Measurements from ENCODE around the gene LRP1B. TPM values are rescaled to one million over a fixed set of nuclear protein-coding genes. Genes with fewer than 3 reads are reported as not detected.
A peak's percentile ranks its signal among the peaks of the same experiment; 100 is the strongest.

The LRP1B gene
- total RNA-seq, 1 experiment from 2014 or later, result 0.21 TPM

DNA sequence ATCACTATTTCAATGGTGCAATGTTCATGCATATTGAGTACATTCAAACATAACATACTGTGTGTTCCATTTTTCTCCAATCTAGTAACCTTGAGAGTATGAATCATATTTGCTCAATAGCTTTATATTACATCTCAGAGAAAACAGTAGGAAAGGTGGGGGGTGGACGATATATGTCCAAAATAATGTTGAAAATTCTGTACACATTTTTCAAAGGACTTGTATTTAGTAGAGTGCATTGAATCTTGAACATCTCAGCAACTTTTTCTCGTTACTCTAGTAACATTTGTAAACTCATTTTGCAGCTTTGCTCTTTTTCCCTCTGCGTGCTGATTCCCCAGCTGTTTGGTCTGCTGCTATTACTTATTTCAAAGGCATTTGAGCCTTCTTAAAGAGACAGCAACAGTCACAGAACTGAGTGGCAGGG lies 1487.0 kb downstream of the LRP1B start:
- Mint-ChIP-seq H3K36me3 (ENCODE audit: insufficient read depth, unreplicated experiment) (peaks cover 5% of the 10 kb centered on the region), H3K4me1 (ENCODE audit: low read depth, unreplicated experiment) (peaks cover 33% of the 10 kb centered on the region), H3K9me3 (ENCODE audit: low read depth, unreplicated experiment) (no peaks in the 10 kb centered on the region), H3K27ac (ENCODE audit: unreplicated experiment) (peak overlapping the region; percentile 81), H3K4me3 (ENCODE audit: low read depth, unreplicated experiment) (peak overlapping the region; percentile 40), H3K27me3 (ENCODE audit: unreplicated experiment) (no peaks in the 10 kb centered on the region)
- intact Hi-C loops (cut with micrococcal nuclease; ENCODE audit: unreplicated experiment), result no loop called here
- BruUV-seq (replicated peaks), result no TSS peak
- CTCF ChIA-PET, result interaction anchor here (0.7 to 1.1 kb wide), 2 partner anchors 13 to 48 kb away, joined by 3 to 5 read pairs; no protein-coding TSS in a partner anchor
- no peak for TF ChIP-seq CTCF (IDR thresholded peaks at IDR 0.05; ENCODE audit: unreplicated experiment)
- no peak for DNase-seq

DNA sequence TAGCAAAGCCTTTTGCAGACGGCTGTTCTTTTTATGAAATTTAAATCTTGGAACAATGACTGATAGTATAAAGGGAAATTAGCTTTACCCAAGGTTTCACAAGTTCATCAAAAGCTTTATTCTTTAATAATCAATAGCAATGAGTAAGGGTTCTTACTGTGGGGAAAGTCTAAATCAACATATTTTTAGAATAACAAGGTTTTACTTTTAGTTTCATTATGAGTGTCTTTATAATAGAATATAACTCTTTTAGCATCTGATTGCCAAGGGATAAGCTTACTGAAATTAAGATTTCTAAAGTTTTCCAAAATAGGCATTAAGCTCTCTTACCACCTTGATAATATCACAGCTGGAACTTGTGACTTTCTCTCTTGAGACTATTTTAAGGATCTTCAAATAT lies 1489.7 kb downstream of the LRP1B start:
- CTCF ChIA-PET, result no interaction called here
- Mint-ChIP-seq H3K4me1 (ENCODE audit: low read depth, unreplicated experiment) (peaks cover 22% of the 10 kb centered on the region), H3K4me3 (ENCODE audit: low read depth, unreplicated experiment) (no peak overlapping the region), H3K27me3 (ENCODE audit: unreplicated experiment) (no peaks in the 10 kb centered on the region), H3K27ac (ENCODE audit: unreplicated experiment) (peak overlapping the region; percentile 52), H3K9me3 (ENCODE audit: low read depth, unreplicated experiment) (peaks cover 2% of the 10 kb centered on the region), H3K36me3 (ENCODE audit: insufficient read depth, unreplicated experiment) (no peaks in the 10 kb centered on the region)
- no peak for TF ChIP-seq CTCF (IDR thresholded peaks at IDR 0.05; ENCODE audit: unreplicated experiment)
- BruUV-seq (replicated peaks), result no TSS peak
- intact Hi-C loops (cut with micrococcal nuclease; ENCODE audit: unreplicated experiment), result no loop called here
- no peak for DNase-seq

GRCh38 chr2:140639628-140640027 lies 1491.2 kb downstream of the LRP1B start:
- Mint-ChIP-seq H3K9me3 (ENCODE audit: low read depth, unreplicated experiment) (peaks cover 2% of the 10 kb centered on the region), H3K4me3 (ENCODE audit: low read depth, unreplicated experiment) (no peak overlapping the region), H3K36me3 (ENCODE audit: insufficient read depth, unreplicated experiment) (no peaks in the 10 kb centered on the region), H3K27ac (ENCODE audit: unreplicated experiment) (no peak overlapping the region), H3K27me3 (ENCODE audit: unreplicated experiment) (no peaks in the 10 kb centered on the region), H3K4me1 (ENCODE audit: low read depth, unreplicated experiment) (peaks cover 15% of the 10 kb centered on the region)
- CTCF ChIA-PET, result no interaction called here
- intact Hi-C loops (cut with micrococcal nuclease; ENCODE audit: unreplicated experiment), result no loop called here
- TF ChIP-seq CTCF (IDR thresholded peaks at IDR 0.05; ENCODE audit: unreplicated experiment), result no peak
- DNase-seq, result no peak
- BruUV-seq (replicated peaks), result no TSS peak

DNA sequence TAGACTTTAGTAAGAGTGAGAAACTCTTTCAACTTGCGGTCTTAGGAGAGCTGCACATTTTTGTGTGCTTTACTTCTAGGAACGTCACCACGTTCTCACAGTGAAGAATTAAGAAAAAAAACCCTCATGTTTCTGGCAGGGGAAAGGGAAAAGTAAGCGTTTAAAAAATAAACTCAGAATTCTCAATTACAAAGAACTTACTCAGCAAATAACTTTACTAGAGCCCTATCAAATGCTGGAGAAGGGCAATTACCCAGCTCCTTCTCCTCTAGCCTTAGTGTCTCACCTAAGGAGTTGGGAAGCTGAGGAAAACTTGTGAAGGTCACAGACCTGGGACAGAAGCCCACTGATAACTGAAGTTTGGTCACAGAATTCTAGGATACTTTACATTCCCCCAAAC lies 1500.3 kb downstream of the LRP1B start:
- no TSS peak for BruUV-seq (replicated peaks)
- Mint-ChIP-seq H3K27ac (ENCODE audit: unreplicated experiment) (no peak overlapping the region), H3K9me3 (ENCODE audit: low read depth, unreplicated experiment) (peaks cover 6% of the 10 kb centered on the region), H3K4me1 (ENCODE audit: low read depth, unreplicated experiment) (peaks cover 7% of the 10 kb centered on the region), H3K4me3 (ENCODE audit: low read depth, unreplicated experiment) (no peak overlapping the region), H3K27me3 (ENCODE audit: unreplicated experiment) (no peaks in the 10 kb centered on the region), H3K36me3 (ENCODE audit: insufficient read depth, unreplicated experiment) (no peaks in the 10 kb centered on the region)
- DNase-seq, result no peak
- no peak for TF ChIP-seq CTCF (IDR thresholded peaks at IDR 0.05; ENCODE audit: unreplicated experiment)
- CTCF ChIA-PET, result interaction anchor here (1.0 kb wide), 1 partner anchor 13 kb away, joined by 5 read pairs; no protein-coding TSS in a partner anchor
- intact Hi-C loops (cut with micrococcal nuclease; ENCODE audit: unreplicated experiment), result no loop called here
